ENCODE data around the gene GALNT17.

The GALNT17 gene

DNA sequence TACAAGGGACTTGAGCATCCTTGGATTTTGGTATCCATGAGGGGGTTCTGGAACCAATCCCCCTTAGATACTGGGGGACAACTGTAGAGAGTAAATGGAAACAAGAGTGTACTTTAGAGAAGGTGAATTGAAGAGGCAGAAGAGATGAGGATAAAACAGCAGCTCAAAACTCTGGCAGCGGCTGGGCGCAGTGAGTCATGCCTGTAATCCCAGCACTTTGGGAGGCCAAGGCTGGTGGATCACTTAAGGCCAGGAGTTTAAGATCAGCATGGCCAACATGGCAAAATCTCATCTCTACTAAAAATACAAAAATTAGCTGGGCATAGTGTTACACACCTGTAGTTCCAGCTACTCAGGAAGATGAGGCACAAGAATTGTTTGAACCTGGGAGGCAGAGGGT, 218.7 kb downstream of the GALNT17 start:
- Histone ChIP-seq H3K27ac (ENCODE audit: extremely low read depth, low read depth, low read length) (no peak overlapping the region), H3K4me3 (ENCODE audit: low read depth, low read length) (no peak overlapping the region), H3K36me3 (ENCODE audit: control insufficient read depth in 2 of 2, insufficient read depth in 1 of 2, low read length in 2 of 2) (no peaks in the 10 kb centered on the region), H3K9me3 (ENCODE audit: control insufficient read depth, insufficient read depth, low read depth, low read length) (no peaks in the 10 kb centered on the region), H3K4me1 (ENCODE audit: control insufficient read depth, insufficient read depth, low read length) (no peaks in the 10 kb centered on the region)
- ChIA-PET POLR2A (no interaction called here), CTCF (no interaction called here)
- TF ChIP-seq ZNF560 (tag by site-specific recombination; IDR thresholded peaks at IDR 0.05; ENCODE audit: borderline replicate concordance) (no peak), ZNF37A (tag by site-specific recombination; IDR thresholded peaks at IDR 0.05) (no peak), ZNF404 (tag by site-specific recombination; IDR thresholded peaks at IDR 0.05) (no peak), ZNF585B (tag by site-specific recombination; IDR thresholded peaks at IDR 0.05) (no peak), ZBTB21 (tag by site-specific recombination; IDR thresholded peaks at IDR 0.05) (no peak), ZSCAN23 (tag by site-specific recombination; IDR thresholded peaks at IDR 0.05) (no peak), IKZF3 (tag by site-specific recombination; IDR thresholded peaks at IDR 0.05) (no peak), ZNF138 (tag by site-specific recombination; IDR thresholded peaks at IDR 0.05; ENCODE audit: borderline replicate concordance) (no peak), ZNF529 (tag by site-specific recombination; IDR thresholded peaks at IDR 0.05; ENCODE audit: insufficient replicate concordance) (no peak), ZSCAN16 (tag by site-specific recombination; IDR thresholded peaks at IDR 0.05) (no peak), ZNF610 (tag by site-specific recombination; IDR thresholded peaks at IDR 0.05; ENCODE audit: borderline replicate concordance) (no peak), GLI4 (tag by site-specific recombination; IDR thresholded peaks at IDR 0.05) (no peak), ZNF76 (tag by site-specific recombination; IDR thresholded peaks at IDR 0.05; ENCODE audit: borderline replicate concordance, low read depth) (no peak), ZNF121 (tag by site-specific recombination; IDR thresholded peaks at IDR 0.05) (no peak), YY2 (tag by site-specific recombination; IDR thresholded peaks at IDR 0.05) (no peak)
- TF ChIP-seq, protein P1, sequence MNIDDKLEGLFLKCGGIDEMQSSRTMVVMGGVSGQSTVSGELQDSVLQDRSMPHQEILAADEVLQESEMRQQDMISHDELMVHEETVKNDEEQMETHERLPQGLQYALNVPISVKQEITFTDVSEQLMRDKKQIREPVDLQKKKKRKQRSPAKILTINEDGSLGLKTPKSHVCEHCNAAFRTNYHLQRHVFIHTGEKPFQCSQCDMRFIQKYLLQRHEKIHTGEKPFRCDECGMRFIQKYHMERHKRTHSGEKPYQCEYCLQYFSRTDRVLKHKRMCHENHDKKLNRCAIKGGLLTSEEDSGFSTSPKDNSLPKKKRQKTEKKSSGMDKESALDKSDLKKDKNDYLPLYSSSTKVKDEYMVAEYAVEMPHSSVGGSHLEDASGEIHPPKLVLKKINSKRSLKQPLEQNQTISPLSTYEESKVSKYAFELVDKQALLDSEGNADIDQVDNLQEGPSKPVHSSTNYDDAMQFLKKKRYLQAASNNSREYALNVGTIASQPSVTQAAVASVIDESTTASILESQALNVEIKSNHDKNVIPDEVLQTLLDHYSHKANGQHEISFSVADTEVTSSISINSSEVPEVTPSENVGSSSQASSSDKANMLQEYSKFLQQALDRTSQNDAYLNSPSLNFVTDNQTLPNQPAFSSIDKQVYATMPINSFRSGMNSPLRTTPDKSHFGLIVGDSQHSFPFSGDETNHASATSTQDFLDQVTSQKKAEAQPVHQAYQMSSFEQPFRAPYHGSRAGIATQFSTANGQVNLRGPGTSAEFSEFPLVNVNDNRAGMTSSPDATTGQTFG (tag by site-specific recombination; IDR thresholded peaks at IDR 0.05; ENCODE audit: borderline replicate concordance), result no peak
- TF ChIP-seq, protein P2, sequence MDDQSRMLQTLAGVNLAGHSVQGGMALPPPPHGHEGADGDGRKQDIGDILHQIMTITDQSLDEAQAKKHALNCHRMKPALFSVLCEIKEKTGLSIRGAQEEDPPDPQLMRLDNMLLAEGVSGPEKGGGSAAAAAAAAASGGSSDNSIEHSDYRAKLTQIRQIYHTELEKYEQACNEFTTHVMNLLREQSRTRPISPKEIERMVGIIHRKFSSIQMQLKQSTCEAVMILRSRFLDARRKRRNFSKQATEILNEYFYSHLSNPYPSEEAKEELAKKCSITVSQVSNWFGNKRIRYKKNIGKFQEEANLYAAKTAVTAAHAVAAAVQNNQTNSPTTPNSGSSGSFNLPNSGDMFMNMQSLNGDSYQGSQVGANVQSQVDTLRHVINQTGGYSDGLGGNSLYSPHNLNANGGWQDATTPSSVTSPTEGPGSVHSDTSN (CRISPR knock-in tag; IDR thresholded peaks at IDR 0.05), result no peak
- TF ChIP-seq, protein P3, sequence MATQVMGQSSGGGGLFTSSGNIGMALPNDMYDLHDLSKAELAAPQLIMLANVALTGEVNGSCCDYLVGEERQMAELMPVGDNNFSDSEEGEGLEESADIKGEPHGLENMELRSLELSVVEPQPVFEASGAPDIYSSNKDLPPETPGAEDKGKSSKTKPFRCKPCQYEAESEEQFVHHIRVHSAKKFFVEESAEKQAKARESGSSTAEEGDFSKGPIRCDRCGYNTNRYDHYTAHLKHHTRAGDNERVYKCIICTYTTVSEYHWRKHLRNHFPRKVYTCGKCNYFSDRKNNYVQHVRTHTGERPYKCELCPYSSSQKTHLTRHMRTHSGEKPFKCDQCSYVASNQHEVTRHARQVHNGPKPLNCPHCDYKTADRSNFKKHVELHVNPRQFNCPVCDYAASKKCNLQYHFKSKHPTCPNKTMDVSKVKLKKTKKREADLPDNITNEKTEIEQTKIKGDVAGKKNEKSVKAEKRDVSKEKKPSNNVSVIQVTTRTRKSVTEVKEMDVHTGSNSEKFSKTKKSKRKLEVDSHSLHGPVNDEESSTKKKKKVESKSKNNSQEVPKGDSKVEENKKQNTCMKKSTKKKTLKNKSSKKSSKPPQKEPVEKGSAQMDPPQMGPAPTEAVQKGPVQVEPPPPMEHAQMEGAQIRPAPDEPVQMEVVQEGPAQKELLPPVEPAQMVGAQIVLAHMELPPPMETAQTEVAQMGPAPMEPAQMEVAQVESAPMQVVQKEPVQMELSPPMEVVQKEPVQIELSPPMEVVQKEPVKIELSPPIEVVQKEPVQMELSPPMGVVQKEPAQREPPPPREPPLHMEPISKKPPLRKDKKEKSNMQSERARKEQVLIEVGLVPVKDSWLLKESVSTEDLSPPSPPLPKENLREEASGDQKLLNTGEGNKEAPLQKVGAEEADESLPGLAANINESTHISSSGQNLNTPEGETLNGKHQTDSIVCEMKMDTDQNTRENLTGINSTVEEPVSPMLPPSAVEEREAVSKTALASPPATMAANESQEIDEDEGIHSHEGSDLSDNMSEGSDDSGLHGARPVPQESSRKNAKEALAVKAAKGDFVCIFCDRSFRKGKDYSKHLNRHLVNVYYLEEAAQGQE (tag by site-specific recombination; IDR thresholded peaks at IDR 0.05), result no peak

DNA sequence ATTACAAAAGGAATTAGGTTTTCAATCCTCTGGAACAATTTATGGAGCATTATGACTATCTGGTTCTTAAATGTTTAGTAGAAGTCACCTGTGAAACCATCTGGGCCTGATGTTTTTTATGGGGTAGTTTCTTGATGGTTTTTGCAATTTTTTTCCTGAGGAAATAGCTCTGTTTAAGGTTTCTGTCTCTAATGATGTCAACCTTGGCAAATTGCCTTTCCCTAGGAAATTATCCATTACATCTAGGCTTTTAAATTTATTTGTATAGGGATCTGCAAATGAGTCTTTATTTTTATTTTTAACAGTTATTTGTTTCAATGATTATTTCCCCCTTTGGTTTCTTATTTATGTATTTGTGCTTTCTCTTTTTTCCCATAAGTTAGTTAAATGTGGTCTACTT, 222.8 kb downstream of the GALNT17 start:
- H3K4me1 ChIP-seq (ENCODE audit: control insufficient read depth, insufficient read depth, low read length), result no peaks in the 10 kb centered on the region
- ChIA-PET POLR2A (no interaction called here), CTCF (no interaction called here)
- H3K27ac ChIP-seq (ENCODE audit: extremely low read depth, low read depth, low read length), result no peak overlapping the region
- no peaks in the 10 kb centered on the region for H3K36me3 ChIP-seq (ENCODE audit: control insufficient read depth in 2 of 2, insufficient read depth in 1 of 2, low read length in 2 of 2)
- H3K4me3 ChIP-seq (ENCODE audit: low read depth, low read length), result no peak overlapping the region
- no peaks in the 10 kb centered on the region for H3K9me3 ChIP-seq (ENCODE audit: control insufficient read depth, insufficient read depth, low read depth, low read length)
- TF ChIP-seq YY2 (tag by site-specific recombination; IDR thresholded peaks at IDR 0.05), result no peak
- TF ChIP-seq, protein P4, sequence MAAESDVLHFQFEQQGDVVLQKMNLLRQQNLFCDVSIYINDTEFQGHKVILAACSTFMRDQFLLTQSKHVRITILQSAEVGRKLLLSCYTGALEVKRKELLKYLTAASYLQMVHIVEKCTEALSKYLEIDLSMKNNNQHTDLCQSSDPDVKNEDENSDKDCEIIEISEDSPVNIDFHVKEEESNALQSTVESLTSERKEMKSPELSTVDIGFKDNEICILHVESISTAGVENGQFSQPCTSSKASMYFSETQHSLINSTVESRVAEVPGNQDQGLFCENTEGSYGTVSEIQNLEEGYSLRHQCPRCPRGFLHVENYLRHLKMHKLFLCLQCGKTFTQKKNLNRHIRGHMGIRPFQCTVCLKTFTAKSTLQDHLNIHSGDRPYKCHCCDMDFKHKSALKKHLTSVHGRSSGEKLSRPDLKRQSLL (tag by site-specific recombination; IDR thresholded peaks at IDR 0.05), result no peak
- TF ChIP-seq ZNF843 (tag by site-specific recombination; IDR thresholded peaks at IDR 0.05), result no peak
- TF ChIP-seq ZIC2 (tag by site-specific recombination; IDR thresholded peaks at IDR 0.05), result no peak
- TF ChIP-seq GLIS1 (tag by site-specific recombination; IDR thresholded peaks at IDR 0.05), result no peak
- TF ChIP-seq, protein P5, sequence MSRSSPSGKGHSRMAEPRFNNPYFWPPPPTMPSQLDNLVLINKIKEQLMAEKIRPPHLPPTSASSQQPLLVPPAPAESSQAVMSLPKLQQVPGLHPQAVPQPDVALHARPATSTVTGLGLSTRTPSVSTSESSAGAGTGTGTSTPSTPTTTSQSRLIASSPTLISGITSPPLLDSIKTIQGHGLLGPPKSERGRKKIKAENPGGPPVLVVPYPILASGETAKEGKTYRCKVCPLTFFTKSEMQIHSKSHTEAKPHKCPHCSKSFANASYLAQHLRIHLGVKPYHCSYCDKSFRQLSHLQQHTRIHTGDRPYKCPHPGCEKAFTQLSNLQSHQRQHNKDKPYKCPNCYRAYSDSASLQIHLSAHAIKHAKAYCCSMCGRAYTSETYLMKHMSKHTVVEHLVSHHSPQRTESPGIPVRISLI (tag by site-specific recombination; IDR thresholded peaks at IDR 0.05), result no peak
- TF ChIP-seq, protein P6, sequence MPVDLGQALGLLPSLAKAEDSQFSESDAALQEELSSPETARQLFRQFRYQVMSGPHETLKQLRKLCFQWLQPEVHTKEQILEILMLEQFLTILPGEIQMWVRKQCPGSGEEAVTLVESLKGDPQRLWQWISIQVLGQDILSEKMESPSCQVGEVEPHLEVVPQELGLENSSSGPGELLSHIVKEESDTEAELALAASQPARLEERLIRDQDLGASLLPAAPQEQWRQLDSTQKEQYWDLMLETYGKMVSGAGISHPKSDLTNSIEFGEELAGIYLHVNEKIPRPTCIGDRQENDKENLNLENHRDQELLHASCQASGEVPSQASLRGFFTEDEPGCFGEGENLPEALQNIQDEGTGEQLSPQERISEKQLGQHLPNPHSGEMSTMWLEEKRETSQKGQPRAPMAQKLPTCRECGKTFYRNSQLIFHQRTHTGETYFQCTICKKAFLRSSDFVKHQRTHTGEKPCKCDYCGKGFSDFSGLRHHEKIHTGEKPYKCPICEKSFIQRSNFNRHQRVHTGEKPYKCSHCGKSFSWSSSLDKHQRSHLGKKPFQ (tag by site-specific recombination; IDR thresholded peaks at IDR 0.05), result no peak

All from HEK293 (cell line).